GM18951 (cell line): Measurements from ENCODE around the gene TFDP2.
"Not testable (repeated sequence)": the region's sequence is repeated elsewhere in the genome, so short reads cannot be mapped to it uniquely, and the experiment has no call there.

Source experiments
- POLR2A ChIP-seq: IDR thresholded peaks from 4 replicates; pipeline ENCODE4 v1.6.1; 2011; ENCODE audit warnings: mild to moderate bottlenecking; ENCODE audit not compliant: insufficient read length, insufficient read depth; ENCODE audit errors: extremely low read depth
- in situ Hi-C: fragments of 300-500 bp; cut with MboI; formaldehyde crosslinking; loops from one replicate; pipeline ENCODE4 v1.12.0; 2022; ENCODE audit warnings: low sequenced_read_pairs, mixed read lengths, inconsistent platforms; ENCODE audit not compliant: unreplicated experiment

The TFDP2 gene

GRCh38 chr3:142013326-142013980, 135.9 kb downstream of the TFDP2 start:
- in situ Hi-C loops, result no loop called here
- no peak for TF ChIP-seq POLR2A

GRCh38 chr3:142009029-142009428, 140.3 kb downstream of the TFDP2 start:
- in situ Hi-C loops, result no loop called here
- TF ChIP-seq POLR2A, result no peak

- TF ChIP-seq POLR2A, result no peak
- in situ Hi-C loops, result no loop called here
These were observed 141.5 kb downstream of the TFDP2 start for GRCh38 chr3:142007710-142008399.

- in situ Hi-C loops, result not testable (repeated sequence)
These were observed 144.4 kb downstream of the TFDP2 start for GRCh38 chr3:142004957-142005356.

- in situ Hi-C loops, result no loop called here
- TF ChIP-seq POLR2A, result no peak
These were observed 145.3 kb downstream of the TFDP2 start for GRCh38 chr3:142004025-142004424.

- TF ChIP-seq POLR2A, result no peak
- in situ Hi-C loops, result no loop called here
These were observed 146.1 kb downstream of the TFDP2 start for GRCh38 chr3:142003291-142003690.

GRCh38 chr3:142000325-142000870, 148.9 kb downstream of the TFDP2 start:
- in situ Hi-C loops, result no loop called here

GRCh38 chr3:141998669-141999290, 150.6 kb downstream of the TFDP2 start:
- in situ Hi-C loops, result no loop called here
- no peak for TF ChIP-seq POLR2A

More at GRCh38 chr3:142000325-142000870, 148.9 kb downstream of the TFDP2 start:
- no peak for TF ChIP-seq POLR2A

GRCh38 chr3:141996437-141996836, 152.9 kb downstream of the TFDP2 start:
- in situ Hi-C loops, result no loop called here

GRCh38 chr3:141994856-141995255, 154.5 kb downstream of the TFDP2 start:
- in situ Hi-C loops, result no loop called here
- no peak for TF ChIP-seq POLR2A

More at GRCh38 chr3:141996437-141996836, 152.9 kb downstream of the TFDP2 start:
- no peak for TF ChIP-seq POLR2A

- in situ Hi-C loops, result no loop called here
- no peak for TF ChIP-seq POLR2A
These were observed 156.8 kb downstream of the TFDP2 start for GRCh38 chr3:141992512-141992911.

GRCh38 chr3:141986548-141987107, 162.7 kb downstream of the TFDP2 start:
- no peak for TF ChIP-seq POLR2A
- in situ Hi-C loops, result no loop called here

- TF ChIP-seq POLR2A, result no peak
- in situ Hi-C loops, result no loop called here
These were observed 168.3 kb downstream of the TFDP2 start for GRCh38 chr3:141981084-141981483.
